ENCODE results near the gene NVL.

DNA sequence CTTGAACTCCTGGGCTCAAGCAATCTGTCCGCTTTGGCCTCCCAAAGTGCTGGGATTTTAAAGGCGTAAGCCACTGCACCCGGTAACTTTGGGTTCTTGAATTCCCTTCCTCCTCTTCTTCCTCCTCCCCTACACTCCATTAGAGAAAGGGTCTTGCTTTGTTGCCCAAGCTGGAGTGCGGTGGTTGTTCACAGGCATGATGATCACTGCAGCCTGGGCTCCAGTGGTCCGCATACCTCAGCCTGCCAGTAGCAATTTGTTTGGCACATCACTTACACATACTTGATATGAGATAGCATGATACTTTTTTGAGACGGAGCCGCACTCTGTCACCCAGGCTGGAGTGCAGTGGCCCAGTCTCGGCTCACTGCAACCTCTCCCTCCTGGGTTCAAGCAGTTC is 144.8 kb downstream of the NVL start:
- TF ChIP-seq, protein P1, sequence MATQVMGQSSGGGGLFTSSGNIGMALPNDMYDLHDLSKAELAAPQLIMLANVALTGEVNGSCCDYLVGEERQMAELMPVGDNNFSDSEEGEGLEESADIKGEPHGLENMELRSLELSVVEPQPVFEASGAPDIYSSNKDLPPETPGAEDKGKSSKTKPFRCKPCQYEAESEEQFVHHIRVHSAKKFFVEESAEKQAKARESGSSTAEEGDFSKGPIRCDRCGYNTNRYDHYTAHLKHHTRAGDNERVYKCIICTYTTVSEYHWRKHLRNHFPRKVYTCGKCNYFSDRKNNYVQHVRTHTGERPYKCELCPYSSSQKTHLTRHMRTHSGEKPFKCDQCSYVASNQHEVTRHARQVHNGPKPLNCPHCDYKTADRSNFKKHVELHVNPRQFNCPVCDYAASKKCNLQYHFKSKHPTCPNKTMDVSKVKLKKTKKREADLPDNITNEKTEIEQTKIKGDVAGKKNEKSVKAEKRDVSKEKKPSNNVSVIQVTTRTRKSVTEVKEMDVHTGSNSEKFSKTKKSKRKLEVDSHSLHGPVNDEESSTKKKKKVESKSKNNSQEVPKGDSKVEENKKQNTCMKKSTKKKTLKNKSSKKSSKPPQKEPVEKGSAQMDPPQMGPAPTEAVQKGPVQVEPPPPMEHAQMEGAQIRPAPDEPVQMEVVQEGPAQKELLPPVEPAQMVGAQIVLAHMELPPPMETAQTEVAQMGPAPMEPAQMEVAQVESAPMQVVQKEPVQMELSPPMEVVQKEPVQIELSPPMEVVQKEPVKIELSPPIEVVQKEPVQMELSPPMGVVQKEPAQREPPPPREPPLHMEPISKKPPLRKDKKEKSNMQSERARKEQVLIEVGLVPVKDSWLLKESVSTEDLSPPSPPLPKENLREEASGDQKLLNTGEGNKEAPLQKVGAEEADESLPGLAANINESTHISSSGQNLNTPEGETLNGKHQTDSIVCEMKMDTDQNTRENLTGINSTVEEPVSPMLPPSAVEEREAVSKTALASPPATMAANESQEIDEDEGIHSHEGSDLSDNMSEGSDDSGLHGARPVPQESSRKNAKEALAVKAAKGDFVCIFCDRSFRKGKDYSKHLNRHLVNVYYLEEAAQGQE (IDR thresholded peaks at IDR 0.05; ENCODE audit: insufficient read depth in 1 of 2, low read depth in 2 of 2, low read length in 2 of 2) = no peak
- TF ChIP-seq SIN3A (IDR thresholded peaks at IDR 0.05; ENCODE audit: borderline replicate concordance, insufficient read depth, low read length) = no peak
- TF ChIP-seq POLR2AphosphoS5 (IDR thresholded peaks at IDR 0.05; ENCODE audit: low read depth, low read length) = no peak
